ENCODE measurements around the gene GPER1.

GPER1 gene

DNA sequence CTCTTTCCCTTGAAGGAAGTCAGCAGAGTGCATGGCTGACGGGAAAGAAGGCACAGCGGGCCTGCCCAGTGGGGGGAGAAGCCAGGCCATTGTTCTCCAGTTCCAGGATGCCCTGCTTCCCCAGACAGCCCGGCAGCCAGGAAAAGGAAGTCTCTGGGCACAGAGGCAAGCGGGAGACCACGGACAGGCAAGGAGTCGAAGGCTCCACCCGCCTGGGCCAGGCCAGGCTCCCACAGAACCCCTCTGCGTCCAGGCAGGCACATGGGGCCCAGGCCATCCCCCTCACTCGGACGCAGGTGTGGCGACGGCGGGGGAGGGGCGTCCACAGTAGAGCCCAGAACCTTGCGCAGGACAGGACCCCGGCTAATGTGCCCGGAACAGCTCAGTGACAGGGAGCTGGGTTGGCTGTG, 34.9 kb upstream of the GPER1 start:
- Mint-ChIP-seq H3K27me3 (ENCODE audit: low read depth) (no peaks in the 10 kb centered on the region), H3K36me3 (ENCODE audit: low read depth) (no peaks in the 10 kb centered on the region), H3K4me1 (peaks cover 29% of the 10 kb centered on the region), H3K9me3 (no peaks in the 10 kb centered on the region), H3K27ac (peak overlapping the region in 1 of 3 experiments; percentile 28), H3K4me3 (no peak overlapping the region)
- TF ChIP-seq, protein P1, sequence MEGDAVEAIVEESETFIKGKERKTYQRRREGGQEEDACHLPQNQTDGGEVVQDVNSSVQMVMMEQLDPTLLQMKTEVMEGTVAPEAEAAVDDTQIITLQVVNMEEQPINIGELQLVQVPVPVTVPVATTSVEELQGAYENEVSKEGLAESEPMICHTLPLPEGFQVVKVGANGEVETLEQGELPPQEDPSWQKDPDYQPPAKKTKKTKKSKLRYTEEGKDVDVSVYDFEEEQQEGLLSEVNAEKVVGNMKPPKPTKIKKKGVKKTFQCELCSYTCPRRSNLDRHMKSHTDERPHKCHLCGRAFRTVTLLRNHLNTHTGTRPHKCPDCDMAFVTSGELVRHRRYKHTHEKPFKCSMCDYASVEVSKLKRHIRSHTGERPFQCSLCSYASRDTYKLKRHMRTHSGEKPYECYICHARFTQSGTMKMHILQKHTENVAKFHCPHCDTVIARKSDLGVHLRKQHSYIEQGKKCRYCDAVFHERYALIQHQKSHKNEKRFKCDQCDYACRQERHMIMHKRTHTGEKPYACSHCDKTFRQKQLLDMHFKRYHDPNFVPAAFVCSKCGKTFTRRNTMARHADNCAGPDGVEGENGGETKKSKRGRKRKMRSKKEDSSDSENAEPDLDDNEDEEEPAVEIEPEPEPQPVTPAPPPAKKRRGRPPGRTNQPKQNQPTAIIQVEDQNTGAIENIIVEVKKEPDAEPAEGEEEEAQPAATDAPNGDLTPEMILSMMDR (IDR thresholded peaks at IDR 0.05; ENCODE audit: unreplicated experiment in 3 of 3) = no peak

DNA sequence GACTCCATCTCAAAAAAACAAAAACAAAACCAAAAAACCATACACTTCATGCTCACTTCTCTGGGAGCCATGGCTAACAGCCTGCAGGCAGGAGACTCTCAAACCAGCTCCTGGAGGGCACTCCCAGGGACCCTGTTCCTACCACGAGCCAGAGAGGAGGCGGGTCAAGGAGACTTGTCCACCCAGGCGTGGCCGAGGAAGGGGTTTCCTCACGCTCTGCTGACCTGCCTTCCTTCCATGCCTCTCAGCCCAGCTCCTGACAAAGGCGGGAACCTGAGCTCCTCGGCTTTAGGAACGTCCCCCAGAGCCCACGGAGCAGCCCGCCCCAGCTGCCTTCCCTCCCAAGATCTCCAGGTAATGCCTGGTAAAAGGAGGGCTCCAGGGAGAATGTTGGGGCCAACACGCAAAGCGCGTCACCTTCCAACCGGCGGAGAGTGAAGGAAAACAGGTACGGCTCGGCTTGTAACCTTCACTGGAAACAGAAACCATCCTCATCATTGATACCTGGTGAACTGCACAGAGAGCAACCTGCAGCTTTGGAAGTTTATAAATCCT, 34.0 kb upstream of the GPER1 start:
- Mint-ChIP-seq H3K4me1 (peaks cover 34% of the 10 kb centered on the region), H3K4me3 (peak overlapping the region in 1 of 3 experiments; percentile 33), H3K36me3 (ENCODE audit: low read depth) (peaks cover 8% of the 10 kb centered on the region), H3K27me3 (ENCODE audit: low read depth) (no peaks in the 10 kb centered on the region), H3K9me3 (no peaks in the 10 kb centered on the region), H3K27ac (peak overlapping the region; percentile 69 to 83 (median 78))
- TF ChIP-seq, protein P1 (IDR thresholded peaks at IDR 0.05; ENCODE audit: unreplicated experiment in 3 of 3) = no peak

DNA sequence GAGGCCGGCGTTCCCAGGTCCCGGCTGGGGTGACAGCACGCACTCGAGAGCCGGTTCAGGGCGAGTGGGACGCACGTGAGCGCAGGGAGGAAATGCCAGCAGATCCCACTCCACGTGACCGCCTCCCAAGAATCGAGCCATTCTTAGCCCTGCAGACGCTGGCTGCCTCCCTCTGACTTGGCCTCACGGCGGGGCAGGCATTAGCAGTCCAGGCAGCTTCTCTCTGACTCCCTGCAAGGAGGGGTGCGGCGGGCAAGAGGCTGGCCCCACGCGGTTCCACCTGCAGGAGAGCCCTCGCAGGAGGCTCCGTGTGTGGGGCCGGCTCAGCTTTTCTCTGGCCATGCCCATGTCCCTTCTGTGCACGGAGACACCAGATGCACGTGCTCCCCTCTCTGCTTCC, 33.5 kb upstream of the GPER1 start:
- H3K4me1 Mint-ChIP-seq = peaks cover 35% of the 10 kb centered on the region
- no peaks in the 10 kb centered on the region for H3K9me3 Mint-ChIP-seq
- TF ChIP-seq, protein P1 (IDR thresholded peaks at IDR 0.05; ENCODE audit: unreplicated experiment in 3 of 3) = no peak
- peaks cover 8% of the 10 kb centered on the region for H3K36me3 Mint-ChIP-seq (ENCODE audit: low read depth)
- H3K27ac Mint-ChIP-seq = peak overlapping the region; percentile 69 to 83 (median 78)
- H3K27me3 Mint-ChIP-seq (ENCODE audit: low read depth) = no peaks in the 10 kb centered on the region
- peak overlapping the region in 1 of 3 experiments; percentile 20 for H3K4me3 Mint-ChIP-seq

DNA sequence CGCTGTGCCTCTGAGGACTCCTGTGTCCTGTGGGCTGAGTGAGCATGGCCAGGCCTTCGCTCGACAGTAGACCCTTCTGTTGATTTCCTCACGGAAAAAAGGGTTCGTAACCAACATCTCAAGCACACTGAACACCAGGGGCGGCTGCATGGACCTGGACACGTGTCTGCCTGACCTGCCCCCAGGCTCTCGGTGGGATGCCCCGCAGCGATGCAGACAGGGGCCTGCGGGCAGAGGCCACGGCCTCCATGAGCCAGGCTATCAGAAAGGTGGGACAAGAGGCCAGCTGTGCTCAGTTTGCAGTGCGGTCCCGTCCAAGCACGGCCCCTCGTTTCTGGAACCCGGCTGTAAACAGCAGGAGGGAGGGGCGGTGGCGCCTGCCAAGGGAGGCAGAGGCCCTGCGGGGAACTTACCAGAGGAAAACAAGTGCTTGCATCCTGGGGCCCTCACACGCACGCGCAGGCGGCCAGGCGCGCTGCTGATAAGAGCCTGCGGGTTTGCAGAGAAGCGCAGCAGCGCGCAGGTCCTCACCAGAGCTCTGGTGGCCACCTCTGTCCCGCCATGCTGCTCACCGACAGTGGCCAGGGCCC, 33.0 kb upstream of the GPER1 start:
- peaks cover 35% of the 10 kb centered on the region for H3K4me1 Mint-ChIP-seq
- TF ChIP-seq, protein P1 (IDR thresholded peaks at IDR 0.05; ENCODE audit: unreplicated experiment in 3 of 3) = no peak
- peaks cover 8% of the 10 kb centered on the region for H3K36me3 Mint-ChIP-seq (ENCODE audit: low read depth)
- peak overlapping the region in 1 of 3 experiments; percentile 45 for H3K4me3 Mint-ChIP-seq
- H3K27me3 Mint-ChIP-seq (ENCODE audit: low read depth) = no peaks in the 10 kb centered on the region
- H3K27ac Mint-ChIP-seq = peak overlapping the region; percentile 69 to 83 (median 78)
- no peaks in the 10 kb centered on the region for H3K9me3 Mint-ChIP-seq

DNA sequence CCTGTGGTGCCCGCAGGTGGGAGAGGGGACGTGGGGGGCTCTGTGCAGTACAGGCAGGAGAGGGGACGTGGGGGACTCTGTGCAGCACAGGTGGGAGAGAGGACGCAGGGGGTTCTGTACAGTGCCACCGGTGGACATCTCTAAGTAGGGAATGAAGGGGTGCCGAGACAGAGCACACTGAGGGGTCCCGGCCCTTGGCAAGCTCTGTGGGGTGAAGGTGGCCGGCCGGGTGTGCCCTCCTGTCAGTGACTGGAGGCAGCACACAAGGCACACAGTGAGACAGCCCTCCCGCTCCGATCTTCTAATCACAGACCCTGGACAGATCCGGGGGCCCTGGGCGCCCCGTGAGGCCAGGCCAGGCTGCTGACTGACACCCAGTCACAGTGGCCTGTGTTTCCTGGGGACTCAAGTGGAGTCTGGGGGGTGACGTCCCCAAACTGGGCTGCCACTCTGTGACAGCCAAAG, 32.4 kb upstream of the GPER1 start:
- peak overlapping the region in 1 of 3 experiments; percentile 78 for H3K27ac Mint-ChIP-seq
- peaks cover 4% of the 10 kb centered on the region for H3K27me3 Mint-ChIP-seq (ENCODE audit: low read depth)

More for the DNA sequence above, 32.4 kb upstream of the GPER1 start:
- H3K36me3 Mint-ChIP-seq (ENCODE audit: low read depth) = peaks cover 8% of the 10 kb centered on the region
- H3K4me1 Mint-ChIP-seq = peaks cover 35% of the 10 kb centered on the region
- peak overlapping the region in 1 of 3 experiments; percentile 45 for H3K4me3 Mint-ChIP-seq
- TF ChIP-seq, protein P1 (IDR thresholded peaks at IDR 0.05; ENCODE audit: unreplicated experiment in 3 of 3) = no peak
- no peaks in the 10 kb centered on the region for H3K9me3 Mint-ChIP-seq

All from nephron (organoid).